Measurements from ENCODE around the gene TARS2.

- TF ChIP-seq NFYB (CRISPR knock-in tag; conservative IDR thresholded peaks at IDR 0.05; ENCODE audit: low read depth) (no peak), ZBTB21 (CRISPR knock-in tag; IDR thresholded peaks at IDR 0.05; ENCODE audit: borderline replicate concordance) (no peak), CTCF (IDR thresholded peaks at IDR 0.05) (no peak), ATF2 (CRISPR knock-in tag; IDR thresholded peaks at IDR 0.05; ENCODE audit: borderline replicate concordance, low read depth) (no peak), AFF4 (CRISPR knock-in tag; IDR thresholded peaks at IDR 0.05; ENCODE audit: borderline replicate concordance) (no peak), SP1 (CRISPR knock-in tag; conservative IDR thresholded peaks at IDR 0.05) (no peak), CBFB (CRISPR knock-in tag; IDR thresholded peaks at IDR 0.05; ENCODE audit: low read depth) (no peak), CREB1 (CRISPR knock-in tag; IDR thresholded peaks at IDR 0.05) (no peak), MAX (CRISPR knock-in tag; IDR thresholded peaks at IDR 0.05) (no peak), PREB (CRISPR knock-in tag; IDR thresholded peaks at IDR 0.05; ENCODE audit: borderline replicate concordance) (no peak), SMAD3 (CRISPR knock-in tag; IDR thresholded peaks at IDR 0.05; ENCODE audit: borderline replicate concordance) (no peak), SMAD4 (CRISPR knock-in tag; IDR thresholded peaks at IDR 0.05) (no peak)
- TF ChIP-seq, protein P1, sequence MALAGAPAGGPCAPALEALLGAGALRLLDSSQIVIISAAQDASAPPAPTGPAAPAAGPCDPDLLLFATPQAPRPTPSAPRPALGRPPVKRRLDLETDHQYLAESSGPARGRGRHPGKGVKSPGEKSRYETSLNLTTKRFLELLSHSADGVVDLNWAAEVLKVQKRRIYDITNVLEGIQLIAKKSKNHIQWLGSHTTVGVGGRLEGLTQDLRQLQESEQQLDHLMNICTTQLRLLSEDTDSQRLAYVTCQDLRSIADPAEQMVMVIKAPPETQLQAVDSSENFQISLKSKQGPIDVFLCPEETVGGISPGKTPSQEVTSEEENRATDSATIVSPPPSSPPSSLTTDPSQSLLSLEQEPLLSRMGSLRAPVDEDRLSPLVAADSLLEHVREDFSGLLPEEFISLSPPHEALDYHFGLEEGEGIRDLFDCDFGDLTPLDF (CRISPR knock-in tag; IDR thresholded peaks at IDR 0.05) = no peak
- TF ChIP-seq, protein P2, sequence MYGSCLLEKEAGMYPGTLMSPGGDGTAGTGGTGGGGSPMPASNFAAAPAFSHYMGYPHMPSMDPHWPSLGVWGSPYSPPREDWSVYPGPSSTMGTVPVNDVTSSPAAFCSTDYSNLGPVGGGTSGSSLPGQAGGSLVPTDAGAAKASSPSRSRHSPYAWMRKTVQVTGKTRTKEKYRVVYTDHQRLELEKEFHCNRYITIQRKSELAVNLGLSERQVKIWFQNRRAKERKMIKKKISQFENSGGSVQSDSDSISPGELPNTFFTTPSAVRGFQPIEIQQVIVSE (CRISPR knock-in tag; IDR thresholded peaks at IDR 0.05; ENCODE audit: borderline replicate concordance) = no peak
These were observed 21.0 kb downstream of the TARS2 start, which contains the start of gene ECM1 for GRCh38 chr1:150507912-150508864.

Data from WTC11 (cell line).